ENCODE results near the gene CNTLN. TPM values are rescaled to one million over a fixed set of nuclear protein-coding genes. Genes with fewer than 3 reads are reported as not detected.

CNTLN gene
- total RNA-seq, 1 experiment from 2014 or later = 15.0 TPM

GRCh38 chr9:17491780-17492179 lies 356.9 kb downstream of the CNTLN start:
- Histone ChIP-seq H3K4ac (ENCODE audit: low read depth, low read length) (no peak overlapping the region), H3K23ac (ENCODE audit: insufficient read length, low read depth, low read length) (no peak overlapping the region), H2BK15ac (ENCODE audit: low read depth, low read length) (no peak overlapping the region), H3K14ac (ENCODE audit: insufficient read depth, low read length) (no peak overlapping the region), H4K5ac (ENCODE audit: insufficient read length, low read depth, low read length) (no peak overlapping the region), H4K91ac (ENCODE audit: insufficient read length, low read depth, low read length) (no peak overlapping the region), H2AK5ac (ENCODE audit: insufficient read length, low read length) (no peak overlapping the region), H2BK120ac (ENCODE audit: low read depth, low read length, poor library complexity, severe bottlenecking) (no peak overlapping the region), H2BK12ac (ENCODE audit: insufficient read length, low read depth, low read length) (no peak overlapping the region), H3T11ph (ENCODE audit: low read length) (no peak overlapping the region), H3K18ac (ENCODE audit: insufficient read length, low read depth, low read length) (no peak overlapping the region), H3K23me2 (ENCODE audit: insufficient read length, low read depth, low read length, poor library complexity, severe bottlenecking) (no peaks in the 10 kb centered on the region), H2AFZ (ENCODE audit: low read length) (no peak overlapping the region), H3K27ac (ENCODE audit: insufficient read length, low read depth, low read length) (no peak overlapping the region), H3K27me3 (ENCODE audit: insufficient read depth, low read length) (no peaks in the 10 kb centered on the region), H4K20me1 (ENCODE audit: control insufficient read depth, insufficient read depth, insufficient read length) (no peaks in the 10 kb centered on the region), H3K4me2 (ENCODE audit: insufficient read depth, insufficient read length, low read length) (no peak overlapping the region), H2BK5ac (ENCODE audit: insufficient read length, low read length) (no peak overlapping the region), H3K79me1 (ENCODE audit: insufficient read depth, low read depth, low read length, poor library complexity, severe bottlenecking) (no peaks in the 10 kb centered on the region), H3K56ac (ENCODE audit: insufficient read length, low read depth, low read length) (no peak overlapping the region), H3K9me3 (ENCODE audit: control insufficient read depth, low read depth, low read length) (no peaks in the 10 kb centered on the region), H3K9ac (ENCODE audit: extremely low read depth, insufficient read length, low read length) (no peak overlapping the region), H2BK20ac (ENCODE audit: low read depth, low read length, poor library complexity, severe bottlenecking) (no peak overlapping the region), H3K79me2 (ENCODE audit: insufficient read depth, low read length) (no peaks in the 10 kb centered on the region), H4K8ac (replicated peaks; ENCODE audit: insufficient read length, low read depth, low read length) (no peak overlapping the region), H3K4me1 (ENCODE audit: insufficient read depth, low read length) (no peaks in the 10 kb centered on the region)
- Mint-ChIP-seq H3K9me3 (no peaks in the 10 kb centered on the region; a peak in 1 of 5 replicates), H3K27me3 (ENCODE audit: low read depth) (no peaks in the 10 kb centered on the region), H3K27ac (no peak overlapping the region), H3K36me3 (ENCODE audit: insufficient read depth in 1 of 3, low read depth in 3 of 3) (no peaks in the 10 kb centered on the region), H3K4me1 (no peaks in the 10 kb centered on the region), H3K4me3 (no peak overlapping the region)
- no peak for TF ChIP-seq CTCF (conservative IDR thresholded peaks at IDR 0.05)
- DNase-seq = no peak
- WGBS (ENCODE audit: extremely low coverage, insufficient read length, low lambda C conversion rate) = no CpG with 5 or more reads among the region's 1 CpG
